PFSK-1 (cell line): ENCODE measurements around the gene FAM118A.

Experiments
- FOXP2 ChIP-seq: optimal IDR thresholded peaks from 2 replicates; pipeline ENCODE3; 2011; ENCODE audit warnings: borderline replicate concordance, control low read depth, inconsistent platforms; ENCODE audit not compliant: insufficient read depth; ENCODE audit errors: extremely low read length, extremely low read depth
- POLR2AphosphoS5 ChIP-seq: IDR thresholded peaks from 2 replicates; pipeline ENCODE4 v1.6.1; 2012; ENCODE audit warnings: low read depth, mild to moderate bottlenecking, control low read depth, low read length, moderate library complexity
- REST ChIP-seq, 2 experiments: IDR thresholded peaks; 2 replicates each; pipeline versions ENCODE4 v1.6.1 to v1.8.0; 2011 to 2012; ENCODE audit warnings: low read depth in 2 of 2, low read length in 2 of 2, control low read depth in 1 of 2, inconsistent platforms in 1 of 2, mild to moderate bottlenecking in 1 of 2, moderate library complexity in 1 of 2; ENCODE audit not compliant: insufficient read depth in 1 of 2
- SIN3A ChIP-seq: IDR thresholded peaks from 2 replicates; pipeline ENCODE4 v1.6.1; 2012; ENCODE audit warnings: mild to moderate bottlenecking, low read length, moderate library complexity, borderline replicate concordance; ENCODE audit not compliant: insufficient read depth
- TAF1 ChIP-seq: IDR thresholded peaks from 2 replicates; pipeline ENCODE4 v1.6.1; 2012; ENCODE audit warnings: low read length, control low read depth, borderline replicate concordance; ENCODE audit not compliant: insufficient read depth

The FAM118A gene

GRCh38 chr22:45265535-45265934 is 44.2 kb upstream of the FAM118A start:
- TF ChIP-seq FOXP2 (no peak), REST (IDR thresholded peaks at IDR 0.05; ENCODE audit: insufficient read depth in 1 of 2, low read depth in 2 of 2, low read length in 2 of 2) (no peak), SIN3A (no peak), POLR2AphosphoS5 (no peak), TAF1 (no peak)

- TF ChIP-seq SIN3A (no peak), FOXP2 (no peak), TAF1 (no peak), POLR2AphosphoS5 (no peak)
Measured at GRCh38 chr22:45268167-45268957, 41.4 kb upstream of the FAM118A start.

GRCh38 chr22:45268958-45269844 is 40.5 kb upstream of the FAM118A start:
- TF ChIP-seq REST (IDR thresholded peaks at IDR 0.05; ENCODE audit: insufficient read depth in 1 of 2, low read depth in 2 of 2, low read length in 2 of 2) (no peak), FOXP2 (peak; percentile 82), POLR2AphosphoS5 (no peak), TAF1 (no peak)

- no peak for TF ChIP-seq TAF1
Measured at GRCh38 chr22:45270095-45271020, 39.4 kb upstream of the FAM118A start.

GRCh38 chr22:45271667-45272201 is 38.0 kb upstream of the FAM118A start:
- no peak for TF ChIP-seq POLR2AphosphoS5
- TF ChIP-seq TAF1, result no peak
- no peak for TF ChIP-seq REST (IDR thresholded peaks at IDR 0.05; ENCODE audit: insufficient read depth in 1 of 2, low read depth in 2 of 2, low read length in 2 of 2)
- TF ChIP-seq SIN3A, result no peak
